HG02870 (cell line): ENCODE results near the gene NBEAL1.
"Not testable (repeated sequence)": the region's sequence is repeated elsewhere in the genome, so short reads cannot be mapped to it uniquely, and the experiment has no call there.

Experiments
- ATAC-seq: cut with Tn5 transposase; IDR thresholded peaks from one replicate; pipeline ENCODE4 v1.9.1; 2021; ENCODE audit warnings: mild to moderate bottlenecking, moderate library complexity; ENCODE audit not compliant: unreplicated experiment

NBEAL1 gene

GRCh38 chr2:203105996-203106395 lies 91.3 kb downstream of the NBEAL1 start:
- ATAC-seq, result no peak

DNA sequence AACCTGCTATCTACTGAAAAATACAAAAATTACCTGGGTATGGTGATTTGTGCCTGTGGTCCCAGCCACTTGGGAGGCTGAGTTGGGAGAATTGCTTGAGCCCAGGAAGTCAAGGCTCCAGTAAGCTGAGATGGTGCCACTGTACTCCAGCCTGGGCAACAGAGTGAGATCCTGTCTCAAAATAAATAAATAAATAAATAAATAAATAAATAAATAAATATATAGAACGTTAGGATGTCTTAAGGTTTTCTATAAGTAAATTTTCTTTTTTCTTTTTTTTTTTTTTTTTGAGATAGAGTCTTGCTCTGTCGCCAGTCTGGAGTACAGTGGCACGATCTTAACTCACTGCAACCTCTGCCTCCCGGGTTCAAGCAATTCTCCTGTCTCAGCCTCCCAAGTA lies 95.8 kb downstream of the NBEAL1 start:
- ATAC-seq, result not testable (repeated sequence)

DNA sequence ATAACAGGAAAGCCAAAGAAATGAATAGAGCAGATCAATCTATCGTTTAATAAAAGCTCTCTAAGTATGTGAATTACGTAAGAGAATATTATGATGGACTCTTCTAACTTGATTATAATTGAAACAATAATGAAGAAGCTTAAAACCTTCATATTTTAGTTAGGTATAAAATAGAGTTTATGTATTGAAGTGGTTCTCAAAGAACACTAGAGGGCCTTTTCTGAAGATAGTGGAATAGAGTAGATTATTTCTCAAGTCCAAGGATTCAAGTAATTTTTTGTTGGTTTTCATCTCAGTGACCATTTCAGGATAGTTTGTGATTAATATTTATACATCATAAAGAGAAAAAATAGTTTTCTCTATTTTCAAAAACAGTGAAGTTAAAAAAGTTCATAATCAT lies 97.7 kb downstream of the NBEAL1 start:
- no peak for ATAC-seq

DNA sequence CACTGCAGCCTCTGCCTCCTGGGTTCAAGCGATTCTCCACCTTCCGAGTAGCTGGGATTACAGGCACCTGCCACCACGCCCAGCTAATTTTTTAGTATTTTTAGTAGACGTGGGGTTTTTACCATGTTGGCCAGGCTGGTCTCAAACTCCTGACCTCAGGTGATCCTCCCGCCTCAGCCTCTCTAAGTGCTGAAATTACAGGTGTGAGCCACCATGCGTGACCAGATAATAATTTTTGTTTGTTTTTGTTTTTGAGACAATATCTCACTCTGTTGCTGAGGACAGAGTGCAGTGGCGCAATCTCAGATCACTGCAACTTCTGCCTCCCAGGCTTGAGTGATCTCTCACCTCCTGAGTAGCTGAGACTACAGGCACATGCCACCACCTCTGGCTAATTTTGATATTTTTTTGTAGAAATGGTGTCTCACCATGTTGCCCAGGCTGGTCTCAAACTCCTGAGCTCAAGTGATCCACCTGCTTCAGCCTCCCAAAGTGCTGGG lies 100.6 kb downstream of the NBEAL1 start:
- ATAC-seq, result not testable (repeated sequence)

DNA sequence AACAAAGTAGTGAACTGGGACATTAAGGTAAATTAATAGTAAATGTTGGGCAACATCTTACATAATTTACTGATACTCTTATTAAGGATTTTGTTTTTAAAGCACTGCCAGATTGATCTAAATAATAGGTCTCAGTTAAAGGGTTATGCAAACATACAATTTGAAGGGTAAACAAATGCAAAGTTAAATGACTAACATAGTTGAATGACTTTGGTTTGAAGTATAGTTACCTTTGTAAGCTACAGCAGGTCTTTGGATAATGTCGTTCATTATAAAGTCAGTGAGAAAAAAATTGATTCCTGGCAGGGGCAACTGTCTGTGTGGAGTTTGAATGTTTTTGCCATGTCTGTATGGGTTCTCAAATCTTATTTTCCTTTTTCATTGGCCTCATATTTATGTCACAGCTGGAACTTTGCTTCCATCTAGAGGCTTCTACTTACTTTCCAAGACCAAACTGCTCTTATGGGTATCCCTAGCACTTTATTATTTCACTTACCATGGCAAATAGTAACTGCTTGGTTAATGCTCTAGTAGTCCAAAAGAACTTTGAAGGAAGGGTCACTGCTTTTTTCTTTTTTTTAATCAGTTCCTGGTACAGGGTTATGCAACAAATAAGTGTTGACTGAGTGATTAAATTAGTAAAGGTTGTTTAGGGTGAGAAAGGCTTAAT lies 107.8 kb downstream of the NBEAL1 start:
- no peak for ATAC-seq

GRCh38 chr2:203126996-203127395 lies 112.3 kb downstream of the NBEAL1 start:
- no peak for ATAC-seq

DNA sequence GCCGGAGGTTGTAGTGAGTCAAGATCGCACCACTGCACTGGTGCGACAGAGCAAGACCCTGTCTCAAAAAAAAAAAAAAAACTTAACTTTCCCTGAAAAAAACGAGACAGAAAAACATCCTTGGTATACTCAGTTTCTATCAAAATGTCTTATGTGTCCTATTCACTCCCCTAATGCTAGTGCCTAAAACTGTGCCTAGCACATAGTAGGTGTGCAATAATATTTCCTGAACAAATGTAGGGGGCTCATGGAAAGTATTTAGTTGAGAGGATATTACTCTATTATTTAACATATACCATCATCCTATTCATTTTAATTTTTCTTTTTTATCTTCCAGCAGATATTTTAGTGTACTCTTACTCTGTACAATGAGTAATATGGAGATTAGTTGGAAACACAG lies 120.4 kb downstream of the NBEAL1 start:
- ATAC-seq, result no peak

DNA sequence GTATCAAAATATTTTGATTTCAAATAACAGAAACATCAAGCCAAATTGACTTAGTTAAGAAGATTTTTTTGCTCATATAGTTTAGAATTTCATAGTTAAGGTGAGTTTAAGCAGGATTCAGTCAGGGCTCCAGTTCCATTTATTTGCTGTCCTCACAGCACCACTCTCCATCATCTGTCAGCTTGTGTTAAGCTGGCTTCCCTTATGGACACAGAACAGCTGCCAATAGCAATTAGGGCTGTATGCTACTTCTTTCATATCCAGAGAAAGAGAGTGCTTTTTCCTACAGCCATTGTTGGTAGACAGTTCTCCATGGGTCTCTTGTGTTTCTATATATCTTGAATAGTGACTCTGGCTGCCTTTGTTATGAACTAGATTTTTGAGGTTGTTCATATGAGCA lies 128.7 kb downstream of the NBEAL1 start:
- ATAC-seq, result no peak

DNA sequence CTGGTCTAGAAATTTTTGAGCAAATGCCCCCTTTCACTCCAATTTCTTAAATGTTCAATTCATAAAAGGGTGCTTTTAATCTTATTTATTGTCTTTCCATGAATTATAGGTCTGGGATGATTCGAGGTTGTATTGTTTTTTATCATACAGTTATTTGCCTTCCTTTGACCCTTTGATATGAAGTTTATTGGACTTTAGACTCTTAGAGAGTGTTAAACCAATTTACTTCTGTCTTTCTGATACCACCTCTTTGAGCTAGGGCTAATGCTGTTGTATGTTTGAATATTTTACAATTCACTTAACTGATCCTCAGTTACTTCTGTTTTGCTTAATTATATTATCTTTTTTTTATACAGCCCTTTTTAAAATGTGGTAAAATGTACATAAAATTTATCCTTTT lies 134.5 kb downstream of the NBEAL1 start:
- no peak for ATAC-seq

GRCh38 chr2:203155406-203155805 lies 140.7 kb downstream of the NBEAL1 start:
- no peak for ATAC-seq

DNA sequence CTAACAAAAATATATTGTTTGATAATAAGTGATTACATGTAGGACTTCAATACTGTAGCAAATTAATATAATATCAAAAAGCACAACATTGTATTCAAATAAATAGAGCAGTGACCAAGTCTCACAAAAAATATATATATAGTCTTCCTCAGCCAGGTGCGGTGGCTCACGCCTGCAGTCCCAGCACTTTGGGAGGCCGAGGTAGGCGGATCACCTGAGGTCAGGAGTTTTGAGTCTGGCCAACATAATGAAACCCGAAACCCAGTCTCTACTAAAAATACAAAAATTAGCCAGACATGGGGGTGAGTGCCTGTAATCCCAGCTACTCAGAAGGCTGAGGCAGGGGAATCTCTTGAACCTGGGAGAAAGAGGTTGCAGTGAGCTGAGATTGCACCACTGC lies 148.0 kb downstream of the NBEAL1 start:
- ATAC-seq, result not testable (repeated sequence)

DNA sequence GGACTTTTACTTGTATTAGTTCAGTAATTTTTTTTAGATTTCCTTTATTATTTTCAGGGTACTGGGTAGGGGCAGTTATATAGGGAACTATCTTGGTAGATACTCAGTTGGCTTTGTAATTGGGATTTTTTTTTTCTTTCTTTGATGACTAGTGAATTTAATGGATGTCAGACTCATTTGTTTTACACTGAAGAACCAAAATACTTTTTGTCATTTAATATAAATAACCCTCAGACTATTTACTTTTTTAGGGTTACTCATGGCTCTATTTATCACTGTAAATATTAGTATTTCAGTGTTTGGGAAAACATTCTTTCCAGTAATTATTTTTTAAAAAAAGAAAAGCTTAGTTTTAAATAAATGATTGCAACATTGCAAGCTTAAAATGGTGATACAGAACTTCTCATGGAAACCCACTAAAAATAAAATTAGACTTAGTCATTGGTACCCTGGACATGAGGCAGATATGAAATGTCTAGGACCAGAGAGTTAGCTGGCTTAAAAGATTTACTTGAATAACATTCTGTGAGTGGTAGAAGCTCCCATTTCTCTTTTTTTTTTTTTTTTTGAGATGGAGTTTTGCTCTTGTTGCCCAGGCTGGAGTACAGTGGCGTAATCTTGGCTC lies 149.7 kb downstream of the NBEAL1 start:
- no peak for ATAC-seq

GRCh38 chr2:203167751-203168150 lies 153.1 kb downstream of the NBEAL1 start:
- no peak for ATAC-seq

DNA sequence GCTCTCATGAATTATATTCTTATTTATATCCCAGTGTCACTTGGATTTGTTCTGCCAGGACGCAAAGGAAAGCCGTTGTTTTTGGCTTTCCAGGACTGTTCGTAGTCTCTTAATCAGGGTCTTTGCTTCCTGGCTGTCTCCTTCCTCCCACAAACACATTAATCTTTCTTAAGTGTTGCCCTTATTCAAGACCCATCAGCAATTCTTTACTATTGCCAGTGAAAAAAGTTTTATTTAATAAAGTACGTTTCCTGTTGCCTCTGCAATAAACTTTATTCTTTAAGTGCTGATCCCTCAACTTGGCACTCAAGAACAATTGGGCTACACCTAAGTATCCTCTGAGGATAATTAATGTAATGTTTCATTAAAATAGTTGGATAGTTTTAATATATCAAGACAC lies 155.8 kb downstream of the NBEAL1 start:
- no peak for ATAC-seq

GRCh38 chr2:203175371-203175770 lies 160.7 kb downstream of the NBEAL1 start:
- no peak for ATAC-seq

- no peak for ATAC-seq
Observed at GRCh38 chr2:203177361-203177760, 162.7 kb downstream of the NBEAL1 start.

DNA sequence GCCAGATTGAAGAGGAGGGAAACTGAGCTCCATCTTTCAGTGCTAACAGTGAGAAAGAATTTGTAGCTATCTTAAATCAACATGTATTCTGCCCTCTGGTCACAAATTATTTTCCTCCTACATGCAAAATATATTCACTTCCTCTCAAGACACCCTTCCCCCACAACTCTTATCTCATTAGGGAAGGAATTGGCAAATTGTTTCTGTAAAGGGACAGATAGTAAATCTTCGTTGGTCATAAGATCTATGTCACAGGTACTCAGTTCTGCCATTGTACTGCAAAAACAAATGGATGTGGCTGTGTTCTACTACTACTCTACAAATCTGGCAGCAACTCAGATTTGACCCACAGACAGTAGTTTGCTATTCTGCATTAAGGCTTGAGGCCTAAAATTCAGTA lies 171.2 kb downstream of the NBEAL1 start:
- no peak for ATAC-seq

DNA sequence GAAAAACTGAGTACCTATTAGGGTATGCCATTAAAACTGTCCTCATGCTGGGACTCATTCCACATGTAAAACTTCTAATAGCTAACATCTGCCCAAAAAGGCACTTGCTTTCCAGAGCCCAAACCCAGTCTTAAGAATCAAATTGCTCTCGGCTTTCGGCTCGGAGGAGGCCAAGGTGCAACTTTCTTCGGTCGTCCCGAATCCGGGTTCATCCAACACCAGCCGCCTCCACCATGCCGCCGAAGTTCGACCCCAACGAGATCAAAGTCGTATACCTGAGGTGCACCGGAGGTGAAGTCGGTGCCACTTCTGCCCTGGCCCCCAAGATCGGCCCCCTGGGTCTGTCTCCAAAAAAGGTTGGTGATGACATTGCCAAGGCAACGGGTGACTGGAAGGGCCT lies 175.9 kb downstream of the NBEAL1 start:
- not testable (repeated sequence) for ATAC-seq

DNA sequence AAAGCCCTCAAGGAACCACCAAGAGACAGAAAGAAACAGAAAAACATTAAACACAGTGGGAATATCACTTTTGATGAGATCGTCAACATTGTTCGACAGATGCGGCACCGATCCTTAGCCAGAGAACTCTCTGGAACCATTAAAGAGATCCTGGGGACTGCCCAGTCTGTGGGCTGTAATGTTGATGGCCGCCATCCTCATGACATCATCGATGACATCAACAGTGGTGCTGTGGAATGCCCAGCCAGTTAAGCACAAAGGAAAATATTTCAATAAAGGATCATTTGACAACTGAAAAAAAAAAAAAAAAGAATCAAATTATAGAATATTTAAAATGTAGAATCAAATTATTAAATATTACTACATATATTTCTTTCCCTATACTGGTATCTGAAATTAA lies 176.4 kb downstream of the NBEAL1 start:
- ATAC-seq, result not testable (repeated sequence)

GRCh38 chr2:203191961-203192360 lies 177.3 kb downstream of the NBEAL1 start:
- ATAC-seq, result no peak

DNA sequence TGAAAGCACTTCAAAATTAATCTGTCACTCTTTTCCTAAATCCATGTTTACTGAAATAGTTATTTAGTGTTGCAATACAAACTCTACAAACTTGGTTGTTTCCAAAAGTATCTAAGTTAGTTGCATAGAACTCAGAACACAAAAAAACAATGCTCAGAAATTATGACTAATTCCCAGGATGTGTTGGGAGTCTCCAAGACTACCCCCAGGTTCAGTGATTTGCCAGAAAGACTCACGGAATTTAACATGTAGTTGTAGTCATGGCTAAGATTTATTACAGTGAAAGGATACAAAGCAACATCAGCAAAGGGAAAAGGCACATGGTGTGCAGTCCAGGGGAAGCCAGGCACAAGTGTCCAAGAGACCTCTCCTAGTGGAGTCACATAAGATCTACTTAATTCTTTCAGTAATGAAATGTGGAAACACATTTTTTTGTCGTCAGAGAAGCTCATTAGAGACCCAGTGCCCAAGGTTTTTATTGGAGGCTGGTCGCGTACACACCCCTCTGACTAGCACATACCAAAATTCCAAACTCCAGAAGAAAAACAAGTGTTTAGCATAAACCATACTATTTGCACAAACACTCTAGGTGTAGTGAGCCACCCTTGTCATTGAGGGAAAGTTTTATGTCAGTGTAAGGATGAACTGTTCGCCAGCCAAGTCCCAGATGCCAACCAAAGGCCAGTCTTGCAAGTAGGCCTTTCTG lies 180.8 kb downstream of the NBEAL1 start:
- ATAC-seq, result no peak

DNA sequence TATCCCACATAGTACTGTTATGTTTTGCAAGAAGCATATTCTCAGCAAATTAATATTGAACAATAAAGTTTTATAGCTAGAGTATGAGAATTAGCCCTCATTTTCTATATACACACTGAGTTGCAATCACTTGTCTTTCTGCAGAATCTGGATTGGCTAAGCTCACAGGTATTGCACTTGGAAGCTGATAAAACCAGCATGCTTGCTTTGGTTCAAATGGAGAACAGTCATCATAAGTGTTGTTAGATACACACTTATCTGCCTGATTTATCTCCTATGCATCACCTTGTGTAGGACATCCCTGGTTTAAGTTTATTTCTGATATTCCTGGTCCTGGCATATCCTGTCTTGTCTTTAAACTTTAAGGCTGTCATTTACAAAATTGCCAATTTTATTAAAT lies 186.2 kb downstream of the NBEAL1 start:
- ATAC-seq, result no peak
